Calu3 (cell line): ENCODE data around the gene ZNF644. TPM values are rescaled to one million over a fixed set of nuclear protein-coding genes. Genes with fewer than 3 reads are reported as not detected.
A peak's percentile ranks its signal among the peaks of the same experiment; 100 is the strongest.

ENCODE experiments used
- BruUV-seq: library from RNA; stranded (reverse); fragments of 400-500 nt; replicated peaks from 2 replicates; lab custom pipeline; 2021; lab: Mats Ljungman, UMichigan
- CTCF ChIA-PET: fragments of 300-600 bp; sonication (Branson Sonifier 250); formaldehyde crosslinking; loops from one replicate; lab custom pipeline; 2022; ENCODE audit warnings: antibody characterized with exemption; lab: Charles Lee
- DNase-seq: peaks from one replicate; pipeline ENCODE4 v3.0.0; 2022
- H3K27ac Mint-ChIP-seq: one replicate; pipeline ENCODE4 v1.8.0; 2022; ENCODE audit warnings: mixed read lengths; ENCODE audit not compliant: unreplicated experiment
- H3K27me3 Mint-ChIP-seq: one replicate; pipeline ENCODE4 v1.8.0; 2022; ENCODE audit warnings: mixed read lengths; ENCODE audit not compliant: unreplicated experiment
- H3K36me3 Mint-ChIP-seq: one replicate; pipeline ENCODE4 v1.8.0; 2022; ENCODE audit warnings: mild to moderate bottlenecking, moderate library complexity, mixed read lengths; ENCODE audit not compliant: insufficient read depth, unreplicated experiment
- H3K4me1 Mint-ChIP-seq: one replicate; pipeline ENCODE4 v1.8.0; 2022; ENCODE audit warnings: mild to moderate bottlenecking, low read depth, mixed read lengths; ENCODE audit not compliant: unreplicated experiment
- H3K4me3 Mint-ChIP-seq: one replicate; pipeline ENCODE4 v1.8.0; 2022; ENCODE audit warnings: mild to moderate bottlenecking, low read depth, moderate library complexity, mixed read lengths; ENCODE audit not compliant: unreplicated experiment
- H3K9me3 Mint-ChIP-seq: one replicate; pipeline ENCODE4 v1.8.0; 2022; ENCODE audit warnings: low read depth, mixed read lengths; ENCODE audit not compliant: unreplicated experiment
- CTCF ChIP-seq: fragments of 200-600 bp; IDR thresholded peaks from one replicate; pipeline ENCODE4 v1.8.0; 2022; ENCODE audit warnings: antibody characterized with exemption; ENCODE audit not compliant: unreplicated experiment
- intact Hi-C: fragments of 100-400 bp; cut with micrococcal nuclease; formaldehyde crosslinking; loops from one replicate; pipeline ENCODE4 v1.10.0; 2022; ENCODE audit not compliant: unreplicated experiment
- total RNA-seq: library from RNA; stranded (reverse); gene quantifications from 2 replicates; pipeline ENCODE4 v1.2.3, GENCODE V29; 2022

Gene ZNF644
- total RNA-seq, 1 experiment from 2014 or later = 76.0 TPM

DNA sequence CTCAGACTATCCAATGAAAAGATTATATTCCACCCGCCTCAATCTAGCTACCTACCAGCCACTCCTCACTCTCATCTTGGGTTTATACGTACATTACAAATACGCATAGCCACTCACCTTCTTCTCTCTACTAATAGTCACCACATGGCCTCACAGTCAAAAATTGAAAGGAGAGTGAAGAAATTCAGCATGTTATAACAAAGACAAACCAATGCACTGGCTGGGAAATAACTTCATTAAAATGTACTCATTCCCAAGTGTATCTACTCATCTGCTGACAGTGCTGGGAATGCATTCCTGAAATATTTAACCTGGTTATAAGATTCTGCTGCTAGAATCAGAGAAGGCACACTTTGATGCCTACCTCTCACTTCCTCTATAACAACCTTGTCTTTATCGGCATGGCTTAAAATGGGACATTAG, 6.5 kb downstream of the ZNF644 start:
- CTCF ChIA-PET = interaction anchor here (0.6 kb wide), 1 partner anchor 1431 kb away, joined by 5 read pairs; no protein-coding TSS in a partner anchor
- Mint-ChIP-seq H3K27me3 (no peaks in the 10 kb centered on the region), H3K4me1 (peaks cover 73% of the 10 kb centered on the region), H3K27ac (peak overlapping the region; percentile 86), H3K4me3 (peak overlapping the region; percentile 12), H3K36me3 (peaks cover 48% of the 10 kb centered on the region), H3K9me3 (no peaks in the 10 kb centered on the region)
- no peak for DNase-seq
- TF ChIP-seq CTCF = no peak
- intact Hi-C loops = no loop called here
- no TSS peak for BruUV-seq

DNA sequence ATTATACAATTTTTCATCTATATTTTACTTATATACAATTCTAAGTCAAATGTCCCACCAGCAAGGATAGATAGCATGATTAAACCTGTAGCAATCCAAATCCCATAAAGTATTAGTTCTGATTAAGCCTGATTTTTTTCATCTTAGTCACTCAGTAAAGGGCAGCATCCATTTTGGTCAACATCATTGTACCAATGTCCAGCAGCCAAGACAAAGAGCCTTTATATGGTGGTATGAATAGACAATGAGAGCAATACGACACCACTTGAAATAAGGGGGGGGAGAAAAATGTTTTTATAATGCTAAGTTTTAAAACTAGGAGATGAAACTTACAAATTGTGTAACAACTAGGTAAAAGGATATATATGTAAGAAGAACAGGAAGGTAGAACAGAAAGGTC, 7.4 kb downstream of the ZNF644 start:
- peaks cover 82% of the 10 kb centered on the region for H3K4me1 Mint-ChIP-seq
- CTCF ChIA-PET = interaction anchor here (0.7 kb wide), 1 partner anchor 79 kb away, joined by 4 read pairs; no protein-coding TSS in a partner anchor

GRCh38 chr1:91013302-91013701, 8.5 kb downstream of the ZNF644 start:
- intact Hi-C loops = no loop called here
- peaks cover 30% of the 10 kb centered on the region for H3K36me3 Mint-ChIP-seq
- peaks cover 75% of the 10 kb centered on the region for H3K4me1 Mint-ChIP-seq
- no peaks in the 10 kb centered on the region for H3K27me3 Mint-ChIP-seq
- TF ChIP-seq CTCF = no peak
- no peak overlapping the region for H3K4me3 Mint-ChIP-seq
- BruUV-seq = no TSS peak
- no peak overlapping the region for H3K27ac Mint-ChIP-seq
- CTCF ChIA-PET = no interaction called here
- no peaks in the 10 kb centered on the region for H3K9me3 Mint-ChIP-seq
- DNase-seq = no peak

More for the DNA sequence above, 7.4 kb downstream of the ZNF644 start:
- intact Hi-C loops = no loop called here
- H3K36me3 Mint-ChIP-seq = peaks cover 41% of the 10 kb centered on the region
- H3K4me3 Mint-ChIP-seq = peak overlapping the region; percentile 12
- TF ChIP-seq CTCF = no peak
- DNase-seq = peak; percentile 31
- H3K9me3 Mint-ChIP-seq = no peaks in the 10 kb centered on the region
- no TSS peak for BruUV-seq
- H3K27ac Mint-ChIP-seq = peak overlapping the region; percentile 86
- no peaks in the 10 kb centered on the region for H3K27me3 Mint-ChIP-seq

- H3K27me3 Mint-ChIP-seq = no peaks in the 10 kb centered on the region
- CTCF ChIA-PET = interaction anchor here (0.7 kb wide), 1 partner anchor 228 kb away, joined by 3 read pairs; no protein-coding TSS in a partner anchor
- no peak for TF ChIP-seq CTCF
- H3K9me3 Mint-ChIP-seq = no peaks in the 10 kb centered on the region
- intact Hi-C loops = no loop called here
- peaks cover 31% of the 10 kb centered on the region for H3K36me3 Mint-ChIP-seq
- BruUV-seq = no TSS peak
- H3K4me1 Mint-ChIP-seq = peaks cover 70% of the 10 kb centered on the region
- no peak for DNase-seq
- no peak overlapping the region for H3K4me3 Mint-ChIP-seq
- no peak overlapping the region for H3K27ac Mint-ChIP-seq
These were observed 9.6 kb downstream of the ZNF644 start for GRCh38 chr1:91012196-91012595.
